HG02798 (cell line): Measurements from ENCODE around the gene ZBTB8A.
"Not testable (repeated sequence)": the region's sequence is repeated elsewhere in the genome, so short reads cannot be mapped to it uniquely, and the experiment has no call there.

ENCODE experiments used
- ATAC-seq: cut with Tn5 transposase; IDR thresholded peaks from one replicate; pipeline ENCODE4 v1.9.1; 2021; ENCODE audit warnings: mild to moderate bottlenecking; ENCODE audit not compliant: unreplicated experiment, poor library complexity

The ZBTB8A gene

DNA sequence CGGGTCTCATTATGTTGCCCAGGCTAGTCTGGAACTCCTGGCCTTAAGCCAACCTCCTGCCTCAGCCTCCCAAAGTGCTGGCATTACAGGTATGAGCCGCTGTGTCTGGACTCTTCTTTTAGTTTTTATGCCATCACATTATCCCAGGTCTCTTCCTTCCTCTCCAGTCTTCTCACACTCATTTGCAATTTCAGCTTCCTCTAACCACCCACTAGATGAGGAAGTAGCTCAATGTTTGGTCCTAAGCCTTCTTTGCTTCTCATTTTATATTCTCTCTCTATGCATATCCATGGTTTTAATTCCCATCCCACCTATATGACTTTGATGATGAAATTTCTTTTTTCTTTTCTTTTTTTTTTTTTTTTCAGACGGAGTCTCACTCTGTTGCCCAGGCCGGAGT lies 3.1 kb upstream of the ZBTB8A start:
- ATAC-seq: no peak

DNA sequence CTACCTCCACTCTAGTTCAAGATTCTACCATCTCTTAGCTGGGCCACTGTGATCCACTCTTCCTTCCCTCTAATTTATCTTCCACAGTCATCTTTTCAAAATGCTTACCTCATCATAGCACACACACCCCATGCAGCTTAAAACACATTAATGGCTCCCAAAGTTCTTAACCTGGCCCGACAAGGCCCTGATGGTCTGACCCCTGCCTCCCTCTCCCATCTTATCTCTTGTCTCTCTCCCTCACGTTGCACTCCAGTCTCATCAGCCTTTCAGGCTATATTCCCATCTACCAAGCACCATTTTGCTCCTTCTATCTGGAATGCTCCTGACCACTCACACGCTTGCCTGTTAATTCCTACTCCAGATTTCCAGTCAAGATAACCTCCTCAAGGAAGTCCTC lies 2.5 kb upstream of the ZBTB8A start:
- no peak for ATAC-seq

DNA sequence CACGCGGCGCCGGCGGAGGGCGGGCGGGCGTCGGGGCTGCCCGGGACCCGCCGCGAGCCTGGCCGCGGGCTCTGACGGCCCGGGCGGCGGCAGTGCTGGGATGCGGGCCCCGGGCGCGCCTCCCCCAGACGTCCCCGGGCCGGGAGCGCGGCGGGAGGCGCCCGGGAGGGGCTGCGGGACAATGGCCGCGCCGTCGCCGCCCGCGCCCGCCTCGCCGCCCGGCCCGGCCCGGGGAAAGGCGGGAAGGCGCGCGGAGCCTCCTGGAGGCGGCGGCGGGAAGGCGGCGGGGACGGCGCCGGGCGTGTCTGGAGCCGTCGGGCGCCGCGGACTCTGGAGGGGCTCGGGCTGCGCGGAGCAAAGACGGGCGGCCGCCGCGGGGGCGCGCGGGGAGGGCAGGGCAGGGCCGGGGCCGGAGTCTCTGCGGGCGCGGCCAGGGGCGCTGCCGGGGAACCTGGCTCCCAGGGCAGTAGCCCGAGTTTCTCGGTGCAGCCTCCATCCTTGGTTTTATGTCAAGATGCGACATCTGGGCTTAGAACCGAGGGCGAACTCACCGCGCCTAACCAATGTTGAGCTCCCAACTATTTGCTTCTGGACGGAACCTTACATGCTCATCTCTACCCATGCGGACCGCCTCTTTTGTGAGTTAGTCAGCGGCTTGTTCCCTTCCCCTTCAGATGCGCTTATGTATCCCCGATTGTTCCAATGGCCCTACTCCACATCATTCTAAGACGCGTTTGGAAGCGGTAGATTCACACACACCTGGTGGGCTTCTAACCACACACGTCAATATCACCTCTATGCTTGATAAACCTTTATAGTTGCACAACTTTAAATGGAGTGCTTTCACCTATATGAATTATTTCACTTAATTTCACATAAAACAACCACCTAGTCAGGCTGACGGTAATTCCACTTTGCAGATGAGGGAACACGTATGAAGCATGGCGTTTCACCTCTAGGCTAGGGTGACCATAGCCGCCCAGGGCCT lies 651 bp downstream of the ZBTB8A start:
- ATAC-seq: peak; percentile 41

DNA sequence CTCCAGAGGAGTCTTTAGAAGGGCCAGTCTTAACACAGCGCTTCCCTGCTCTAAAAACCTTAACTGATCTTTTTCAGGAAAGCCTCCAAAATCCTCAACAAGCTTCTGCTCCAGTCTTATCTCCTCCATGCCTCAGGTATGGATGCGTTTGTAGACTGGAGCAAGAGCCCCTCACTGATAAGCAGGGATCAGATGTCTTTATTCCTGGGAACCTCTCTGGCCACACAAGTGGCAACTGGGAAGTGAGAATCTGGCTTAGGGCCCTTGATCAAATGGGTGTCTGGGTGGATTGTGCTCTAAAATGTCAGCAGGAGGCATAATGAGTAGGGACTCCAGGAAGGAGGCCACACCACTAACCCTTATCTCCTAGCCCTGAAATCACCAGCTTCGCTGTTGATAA lies 1.4 kb downstream of the ZBTB8A start:
- ATAC-seq: no peak

DNA sequence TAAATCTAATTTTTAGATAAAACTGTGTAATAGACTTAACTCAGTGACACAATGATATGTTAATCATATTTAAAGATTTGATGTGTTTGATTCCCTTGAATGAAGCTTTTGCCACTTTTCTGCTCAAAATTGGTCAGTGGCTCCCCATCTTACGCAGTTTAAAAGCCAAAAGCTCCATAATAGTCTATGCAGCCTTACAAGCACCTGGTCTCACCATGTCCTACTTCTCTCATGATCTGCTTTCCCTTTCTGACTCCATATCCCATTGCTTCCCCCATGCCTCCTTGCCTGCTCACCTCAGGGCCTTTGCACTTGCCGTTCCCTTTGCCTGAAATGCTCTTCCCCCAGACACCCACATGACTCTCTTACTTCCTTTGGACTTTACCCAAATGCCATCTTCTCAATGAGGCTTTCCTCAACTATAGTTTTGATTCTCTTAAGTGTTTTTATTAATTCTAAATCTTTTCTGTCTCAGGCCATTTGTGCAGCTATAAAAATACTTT lies 1.9 kb downstream of the ZBTB8A start:
- no peak for ATAC-seq

DNA sequence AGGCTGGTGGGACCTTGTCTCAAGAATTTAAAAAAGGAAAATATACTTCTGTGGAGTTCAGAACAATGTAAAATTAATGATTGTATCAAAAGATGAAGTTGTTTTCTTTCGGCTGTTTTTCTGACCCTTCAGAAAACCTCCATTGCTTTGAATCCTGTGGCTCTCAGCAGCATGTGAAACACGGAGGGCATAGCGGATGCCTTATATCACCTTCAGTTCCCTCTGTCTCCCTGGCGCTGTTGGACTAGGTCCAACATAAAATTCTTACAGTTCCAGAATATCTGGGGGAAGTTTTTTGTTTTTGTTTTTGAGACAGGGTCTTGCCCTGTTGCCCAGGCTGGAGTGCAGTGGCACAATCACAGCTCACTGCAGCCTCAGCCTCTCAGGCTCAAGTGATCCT lies 7.4 kb downstream of the ZBTB8A start:
- no peak for ATAC-seq

DNA sequence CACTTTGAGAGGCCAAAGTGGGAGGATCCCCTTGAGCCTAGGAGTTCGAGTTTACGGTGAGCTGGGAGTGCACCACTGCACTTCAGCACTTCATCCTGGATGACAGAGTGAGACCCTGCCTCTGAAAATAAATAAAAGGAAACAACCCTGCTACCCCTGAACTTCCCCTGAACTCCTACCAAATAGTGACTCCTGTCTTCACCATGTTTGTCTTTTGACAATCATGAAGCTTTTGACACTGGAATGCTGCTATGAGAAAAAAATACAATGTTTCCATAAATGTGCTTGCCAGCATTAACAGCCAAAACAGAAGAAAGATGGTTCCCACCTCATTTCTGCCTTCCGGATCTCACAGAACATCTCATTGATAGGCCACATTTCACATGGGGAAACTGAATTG lies 10.4 kb downstream of the ZBTB8A start:
- no peak for ATAC-seq

DNA sequence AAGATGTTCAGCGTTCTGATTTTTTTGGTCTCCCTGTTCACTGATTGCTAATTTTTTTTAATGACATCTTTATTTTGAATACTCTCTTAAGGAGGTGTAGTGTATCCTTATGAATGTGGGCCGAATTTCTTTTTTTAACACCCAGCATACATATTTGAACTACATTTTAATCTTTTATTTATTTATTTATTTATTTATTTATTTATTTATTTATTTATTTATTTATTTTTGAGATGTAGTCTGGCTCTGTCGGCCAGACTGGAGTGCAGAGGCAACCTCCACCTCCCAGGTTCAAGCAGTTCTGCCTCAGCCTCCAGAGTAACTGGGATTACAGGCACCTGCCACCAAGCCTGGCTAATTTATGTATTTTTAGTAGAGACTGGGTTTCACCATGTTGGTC lies 15.1 kb downstream of the ZBTB8A start:
- no peak for ATAC-seq

DNA sequence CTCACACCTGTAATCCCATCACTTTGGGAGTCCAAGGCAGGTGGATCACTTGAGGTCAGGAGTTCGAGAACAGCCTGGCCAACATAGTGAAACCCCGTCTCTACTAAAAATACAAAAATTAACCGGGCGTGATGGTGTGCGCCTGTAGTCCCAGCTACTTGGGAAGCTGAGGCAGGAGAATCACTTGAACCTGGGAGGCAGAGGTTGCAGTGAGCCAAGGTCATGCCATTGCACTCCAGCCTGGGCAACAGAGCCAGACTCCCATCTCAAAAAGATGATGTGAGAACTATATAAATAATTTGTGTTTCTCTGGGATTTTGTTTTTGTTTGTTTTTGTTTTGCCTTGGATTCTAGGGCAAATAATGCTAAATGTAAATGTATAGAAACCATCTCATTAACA lies 17.8 kb downstream of the ZBTB8A start:
- ATAC-seq: not testable (repeated sequence)

DNA sequence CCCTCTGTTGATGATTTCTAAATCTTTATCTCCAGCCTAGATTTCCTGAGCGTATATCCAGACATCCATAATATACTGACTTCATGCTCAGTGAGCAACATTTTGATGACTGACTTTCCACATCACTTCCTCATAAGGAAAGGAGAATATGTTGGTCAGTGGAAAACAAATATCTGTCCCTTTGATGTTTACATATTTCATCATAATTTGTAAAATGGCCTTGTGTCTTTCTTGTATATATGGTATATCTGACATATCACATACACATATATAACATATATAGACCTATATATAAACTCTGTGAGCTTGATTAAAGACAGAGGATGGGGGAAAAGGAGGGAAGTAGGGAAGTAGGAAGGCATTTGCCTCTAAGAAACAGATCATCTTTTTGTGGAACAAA lies 18.6 kb downstream of the ZBTB8A start:
- ATAC-seq: no peak

DNA sequence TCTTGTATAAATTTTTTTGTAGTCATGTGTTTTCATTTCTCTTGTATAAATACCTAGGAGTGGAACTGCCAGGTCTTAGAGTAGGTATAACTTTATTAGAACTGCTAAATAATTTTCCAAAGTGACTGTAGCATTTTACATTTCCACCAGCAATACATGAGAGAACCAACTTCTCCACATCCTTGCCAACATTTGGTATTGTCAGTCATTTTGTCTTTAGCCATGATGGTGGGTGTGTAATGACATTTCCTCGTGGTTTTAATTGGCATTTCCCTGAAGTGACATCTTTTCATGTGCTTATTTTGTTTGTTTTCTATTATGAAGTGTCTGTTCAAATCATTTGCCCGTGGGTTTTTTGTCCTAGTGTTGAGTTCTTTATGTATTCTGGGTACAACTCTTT lies 29.7 kb downstream of the ZBTB8A start:
- ATAC-seq: no peak

DNA sequence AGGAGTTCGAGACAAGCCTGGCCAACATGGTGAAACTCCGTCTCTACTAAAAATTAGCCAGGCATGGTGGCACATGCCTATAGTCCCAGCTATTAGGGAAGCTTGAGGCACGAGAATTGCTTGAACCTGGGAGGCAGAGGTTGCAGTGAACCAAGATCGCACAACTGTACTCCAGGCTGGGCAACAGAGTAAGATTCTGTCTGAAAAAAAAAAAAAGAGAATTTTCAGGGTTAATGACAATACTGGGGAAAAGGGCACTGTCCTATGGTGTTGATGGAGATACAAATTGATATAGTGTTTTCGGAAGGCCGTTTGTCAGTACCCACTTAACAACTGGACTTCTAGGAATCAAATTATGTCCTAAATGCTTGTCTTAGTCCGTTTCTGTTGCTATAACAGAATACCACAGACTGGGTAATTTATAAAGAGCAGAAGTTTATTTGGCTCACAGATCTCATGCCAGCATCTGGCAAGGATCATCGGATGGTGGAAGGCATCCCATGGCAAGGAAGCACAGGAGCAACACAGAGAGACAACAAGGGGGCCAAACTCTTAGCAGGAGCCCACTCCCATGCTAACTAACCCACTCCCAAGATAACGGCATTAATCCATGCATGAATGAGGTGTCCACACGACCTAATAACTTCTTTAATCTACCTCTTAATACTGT lies 41.3 kb downstream of the ZBTB8A start:
- no peak for ATAC-seq

DNA sequence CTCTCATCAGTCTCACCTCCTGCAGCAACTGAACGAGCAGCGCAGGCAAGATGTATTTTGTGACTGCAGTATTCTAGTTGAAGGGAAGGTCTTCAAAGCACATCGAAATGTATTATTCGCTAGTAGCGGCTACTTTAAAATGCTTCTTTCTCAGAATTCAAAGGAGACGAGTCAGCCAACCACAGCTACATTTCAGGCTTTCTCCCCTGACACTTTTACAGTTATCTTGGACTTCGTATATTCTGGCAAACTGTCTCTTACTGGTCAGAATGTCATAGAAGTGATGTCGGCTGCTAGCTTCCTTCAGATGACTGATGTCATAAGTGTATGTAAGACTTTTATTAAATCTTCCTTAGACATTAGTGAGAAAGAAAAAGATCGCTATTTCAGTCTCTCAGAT lies 53.7 kb downstream of the ZBTB8A start:
- no peak for ATAC-seq

DNA sequence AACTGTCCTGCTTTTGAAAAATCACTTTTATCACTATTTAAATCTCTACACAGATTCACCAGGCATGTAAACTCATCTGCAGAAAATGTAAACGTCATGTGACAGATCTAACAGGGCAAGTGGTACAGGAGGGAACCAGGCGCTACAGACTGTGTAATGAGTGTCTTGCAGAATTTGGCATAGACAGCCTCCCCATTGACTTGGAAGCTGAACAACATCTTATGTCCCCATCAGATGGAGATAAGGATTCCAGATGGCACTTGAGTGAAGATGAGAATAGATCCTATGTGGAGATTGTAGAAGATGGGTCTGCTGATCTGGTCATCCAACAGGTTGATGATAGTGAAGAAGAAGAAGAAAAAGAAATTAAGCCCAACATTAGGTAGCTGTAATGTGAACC lies 60.8 kb downstream of the ZBTB8A start:
- ATAC-seq: no peak

DNA sequence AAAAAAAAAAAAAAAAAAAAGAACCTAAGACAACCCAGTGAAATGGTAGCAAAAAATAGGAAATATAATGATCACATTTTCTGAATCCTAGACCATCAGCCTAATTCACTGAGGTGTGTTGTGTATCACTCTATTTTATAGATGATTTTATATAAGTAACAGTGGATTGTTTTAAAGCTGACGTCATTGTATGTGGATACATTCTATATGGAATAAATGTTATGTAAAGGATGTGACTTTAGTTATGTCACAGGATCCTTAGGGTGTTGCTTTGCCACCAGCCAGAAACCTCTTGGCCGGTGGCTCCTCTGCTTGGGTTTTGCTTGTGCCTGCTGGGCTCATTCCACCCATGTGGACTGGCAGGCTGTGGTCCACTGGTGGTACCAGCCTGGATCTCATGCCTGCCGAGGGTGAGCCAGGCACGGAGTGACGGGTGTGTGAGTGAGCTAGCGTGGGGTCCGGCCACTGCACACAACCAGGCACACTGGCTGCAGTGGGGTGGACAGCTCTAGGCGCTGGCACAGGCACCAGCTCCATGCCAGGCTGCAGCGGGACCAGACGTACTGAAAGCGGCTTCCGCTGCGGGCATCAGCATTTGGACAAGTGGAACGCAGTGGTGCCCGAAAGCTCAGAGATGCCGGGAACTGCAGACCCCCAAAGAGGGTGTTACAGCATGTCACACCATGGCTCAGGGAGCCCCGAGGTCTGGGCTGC lies 66.6 kb downstream of the ZBTB8A start:
- ATAC-seq: no peak

DNA sequence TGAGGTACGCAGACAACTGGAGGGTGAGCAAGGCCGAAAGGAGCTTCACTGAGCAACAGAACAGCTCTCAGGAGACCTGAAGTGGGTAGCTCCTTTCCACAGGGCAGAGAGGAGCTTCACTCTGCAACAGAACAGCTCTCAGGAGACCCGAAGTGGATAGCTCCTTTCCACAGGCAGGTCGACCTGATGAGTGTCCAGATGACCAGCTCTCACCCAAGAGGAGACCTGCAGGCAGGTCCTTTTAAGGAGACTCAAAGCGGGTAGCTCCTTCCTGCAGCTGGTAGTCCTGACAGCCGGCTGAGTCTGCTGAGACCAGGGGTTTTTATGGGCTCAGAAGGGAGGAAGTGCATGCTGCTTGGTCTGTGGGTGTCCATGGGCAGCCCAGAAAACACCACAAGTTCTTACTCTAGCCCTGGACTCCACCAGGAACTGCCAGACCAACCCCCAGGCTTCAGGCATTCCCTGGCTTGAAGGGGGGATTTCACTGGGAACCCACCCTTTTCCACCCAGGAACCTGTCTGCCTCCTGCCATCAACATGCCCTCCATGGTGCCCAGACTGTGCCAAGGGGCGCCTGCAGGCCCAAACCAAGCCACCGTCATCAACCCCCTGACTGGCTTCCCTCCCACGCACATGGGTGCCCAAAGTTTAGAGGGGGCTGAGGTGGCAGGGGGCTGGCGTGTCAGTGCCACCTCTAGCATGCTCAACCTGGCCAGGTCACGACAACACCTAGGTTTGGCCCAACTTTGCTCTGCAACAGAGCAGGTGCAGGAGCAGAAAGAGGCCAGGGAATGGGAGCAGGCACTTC lies 67.5 kb downstream of the ZBTB8A start:
- ATAC-seq: no peak

DNA sequence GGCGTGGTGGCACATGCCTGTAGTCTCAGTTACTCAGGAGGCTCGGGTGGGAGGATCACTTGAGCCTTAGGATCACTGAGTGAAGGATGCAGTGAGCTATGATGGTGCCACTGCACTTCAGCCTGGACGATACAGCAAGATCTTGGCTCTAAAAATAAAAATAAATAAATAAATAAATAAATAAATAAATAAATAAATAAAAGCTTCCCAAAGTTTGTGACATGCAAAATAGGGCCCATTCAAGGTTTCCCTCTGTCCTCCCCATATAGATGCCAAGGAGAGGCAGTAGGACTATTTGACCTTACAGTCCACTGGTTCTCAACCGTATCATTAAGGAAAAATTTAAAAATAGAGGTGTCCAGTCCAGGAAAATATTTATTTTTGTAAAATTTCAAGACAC lies 70.0 kb downstream of the ZBTB8A start:
- ATAC-seq: no peak

DNA sequence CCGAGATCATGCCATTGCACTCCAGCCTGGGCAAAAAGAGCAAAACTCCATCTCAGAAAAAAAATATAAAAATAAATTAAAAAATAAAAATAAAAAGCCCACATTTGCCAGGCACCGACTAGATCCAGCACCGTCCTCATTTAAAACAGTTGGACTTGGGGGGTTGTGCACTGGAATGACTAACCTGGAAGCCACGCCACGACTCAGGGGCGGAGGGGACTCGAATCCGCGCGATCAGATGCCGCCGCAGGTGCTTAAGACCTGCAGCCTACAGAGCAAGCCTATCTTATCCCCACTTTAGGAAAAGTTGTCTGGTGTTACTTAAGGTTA lies 72.6 kb downstream of the ZBTB8A start:
- ATAC-seq: no peak

DNA sequence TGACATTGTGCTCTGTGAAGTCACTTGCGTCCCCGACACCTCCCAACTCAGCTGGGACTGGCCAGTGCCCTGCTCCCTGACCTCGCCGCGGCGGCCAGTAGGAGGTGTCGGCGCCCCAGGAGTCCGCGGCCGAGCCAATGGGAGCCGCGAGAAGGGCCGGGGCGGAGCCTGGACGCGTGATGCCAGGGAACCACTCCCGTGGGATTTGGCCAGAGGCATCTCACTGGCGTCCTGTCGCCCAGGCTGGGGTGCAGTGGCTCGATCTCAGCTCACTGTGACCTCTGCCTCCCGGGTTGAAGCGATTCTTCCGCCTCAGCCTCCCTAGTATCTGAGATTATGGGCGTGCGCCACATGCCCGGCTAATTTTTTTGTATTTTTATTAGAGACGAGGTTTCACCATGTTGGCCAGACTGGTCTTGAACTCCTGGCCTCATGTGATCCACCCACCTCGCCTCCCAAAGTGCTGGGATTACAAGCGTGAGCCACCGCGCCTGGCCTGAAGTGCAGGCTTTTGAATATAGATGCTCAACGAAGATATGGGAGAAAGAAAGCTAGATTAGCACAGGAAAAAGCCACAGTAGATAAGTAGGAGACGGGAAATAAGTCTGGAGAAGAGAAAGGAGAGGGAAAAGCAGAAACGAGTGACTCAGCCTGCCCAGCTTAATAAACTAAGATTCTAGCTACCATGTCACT lies 73.1 kb downstream of the ZBTB8A start:
- peak; percentile 94 for ATAC-seq

DNA sequence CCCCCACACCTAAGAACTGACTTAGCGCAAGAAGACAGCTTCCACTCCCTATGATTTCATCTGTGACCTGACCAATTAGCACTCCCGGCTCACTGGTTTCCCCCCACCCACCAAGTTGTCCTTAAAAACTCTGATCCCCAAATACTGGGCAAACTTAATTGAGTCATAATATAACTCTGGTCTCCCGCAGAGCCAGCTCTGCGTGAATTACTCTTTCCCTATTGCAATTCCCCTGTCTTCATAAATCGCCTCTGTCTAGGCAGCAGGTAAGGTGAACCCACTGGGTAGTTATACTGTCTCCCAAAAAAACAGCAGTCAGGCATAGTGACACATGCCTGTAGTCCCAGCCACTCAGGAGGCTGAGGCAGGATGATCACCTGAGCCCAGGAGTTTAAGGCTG lies 74.2 kb downstream of the ZBTB8A start:
- no peak for ATAC-seq
